A673 (cell line): ENCODE results near the gene OTOP3.
A peak's percentile ranks its signal among the peaks of the same experiment; 100 is the strongest.

ENCODE experiments used
- CTCF ChIP-seq: fragments of 300-800, 200-600 bp; sonication (generic); conservative IDR thresholded peaks from 2 replicates; pipeline ENCODE4 v1.5.1; 2017; ENCODE audit warnings: low read depth, mild to moderate bottlenecking, antibody characterized with exemption, low read length, moderate library complexity, mixed read lengths
- EZH2 ChIP-seq: fragments of 200-600 bp; sonication (generic); IDR thresholded peaks from 2 replicates; pipeline ENCODE4 v1.6.1; 2017; ENCODE audit warnings: borderline replicate concordance, low read depth, mild to moderate bottlenecking, mixed read lengths, antibody characterized with exemption, low read length; ENCODE audit not compliant: poor library complexity, severe bottlenecking

- peak; percentile 97 for TF ChIP-seq EZH2
- TF ChIP-seq CTCF = no peak
Observed at GRCh38 chr17:74892974-74893911, 42.5 kb upstream of the OTOP3 start, which contains the start of gene FADS6.
